GM12874 (cell line): ENCODE data around the gene SLC22A1.

Source experiments
- TF ChIP-seq, protein P1 (sequence below): IDR thresholded peaks from 2 replicates; pipeline ENCODE4 v1.5.1; 2011; ENCODE audit warnings: low read depth, mild to moderate bottlenecking, control low read depth, low read length, moderate library complexity; ENCODE audit not compliant: insufficient read depth

The SLC22A1 gene

GRCh38 chr6:160170018-160170680, 48.5 kb downstream of the SLC22A1 start:
- TF ChIP-seq, protein P1, sequence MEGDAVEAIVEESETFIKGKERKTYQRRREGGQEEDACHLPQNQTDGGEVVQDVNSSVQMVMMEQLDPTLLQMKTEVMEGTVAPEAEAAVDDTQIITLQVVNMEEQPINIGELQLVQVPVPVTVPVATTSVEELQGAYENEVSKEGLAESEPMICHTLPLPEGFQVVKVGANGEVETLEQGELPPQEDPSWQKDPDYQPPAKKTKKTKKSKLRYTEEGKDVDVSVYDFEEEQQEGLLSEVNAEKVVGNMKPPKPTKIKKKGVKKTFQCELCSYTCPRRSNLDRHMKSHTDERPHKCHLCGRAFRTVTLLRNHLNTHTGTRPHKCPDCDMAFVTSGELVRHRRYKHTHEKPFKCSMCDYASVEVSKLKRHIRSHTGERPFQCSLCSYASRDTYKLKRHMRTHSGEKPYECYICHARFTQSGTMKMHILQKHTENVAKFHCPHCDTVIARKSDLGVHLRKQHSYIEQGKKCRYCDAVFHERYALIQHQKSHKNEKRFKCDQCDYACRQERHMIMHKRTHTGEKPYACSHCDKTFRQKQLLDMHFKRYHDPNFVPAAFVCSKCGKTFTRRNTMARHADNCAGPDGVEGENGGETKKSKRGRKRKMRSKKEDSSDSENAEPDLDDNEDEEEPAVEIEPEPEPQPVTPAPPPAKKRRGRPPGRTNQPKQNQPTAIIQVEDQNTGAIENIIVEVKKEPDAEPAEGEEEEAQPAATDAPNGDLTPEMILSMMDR = no peak

DNA sequence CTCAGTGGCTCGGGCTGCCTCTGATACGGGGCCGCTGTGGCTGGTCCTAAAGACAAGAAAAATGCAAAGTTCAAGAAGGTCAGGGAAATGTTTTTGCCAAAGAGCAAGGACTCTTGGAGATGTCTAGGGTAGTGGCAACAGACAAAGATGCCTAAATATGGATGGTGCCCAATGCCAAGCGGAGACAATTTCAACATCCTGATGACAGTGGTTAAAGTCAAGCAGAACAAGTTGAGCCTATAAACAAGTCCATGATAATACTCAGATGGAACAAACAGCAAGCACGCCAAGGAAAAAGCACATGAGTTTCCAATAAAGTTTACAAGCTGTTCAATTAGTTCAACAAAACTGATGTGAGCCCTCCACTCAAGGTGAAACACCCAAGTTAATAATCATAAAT, 51.1 kb downstream of the SLC22A1 start:
- TF ChIP-seq, protein P1 = no peak

DNA sequence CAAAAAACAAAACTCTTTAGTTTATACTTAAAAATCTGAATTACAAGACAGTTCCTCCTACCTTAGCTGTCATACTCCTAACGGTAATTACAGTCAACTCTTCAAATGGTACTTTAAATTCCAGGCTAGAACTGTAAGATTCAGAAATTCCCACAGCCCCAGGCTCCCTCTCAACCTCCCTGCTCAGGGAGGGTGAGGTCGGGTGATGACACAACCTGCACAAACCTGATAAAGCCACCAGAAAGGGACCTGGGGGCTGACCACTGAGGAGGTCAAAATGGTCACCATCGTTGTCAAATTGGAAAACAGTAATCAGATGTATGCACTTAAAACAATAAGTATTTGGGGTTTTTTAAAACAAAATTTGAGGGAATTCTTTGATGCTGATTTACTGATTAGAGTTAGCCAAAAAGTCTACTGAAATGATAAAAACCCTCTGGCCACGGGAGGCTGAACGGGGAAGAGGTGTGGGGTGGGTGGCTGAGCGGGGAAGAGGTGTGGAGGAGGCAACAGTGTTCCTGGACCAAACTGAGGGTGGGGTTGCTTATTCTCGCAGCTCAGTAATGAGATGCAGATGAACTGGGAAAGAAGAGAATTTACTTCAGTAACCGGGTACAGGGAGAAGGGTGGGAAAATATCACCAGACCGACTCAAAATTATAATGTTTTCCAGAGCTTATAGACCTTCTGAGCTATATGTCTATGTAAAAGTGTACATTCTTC, 52.4 kb downstream of the SLC22A1 start:
- TF ChIP-seq, protein P1 = no peak

GRCh38 chr6:160174681-160175080, 53.1 kb downstream of the SLC22A1 start:
- TF ChIP-seq, protein P1 = no peak

- TF ChIP-seq, protein P1 = no peak
Measured at GRCh38 chr6:160177220-160177619, 55.6 kb downstream of the SLC22A1 start.

DNA sequence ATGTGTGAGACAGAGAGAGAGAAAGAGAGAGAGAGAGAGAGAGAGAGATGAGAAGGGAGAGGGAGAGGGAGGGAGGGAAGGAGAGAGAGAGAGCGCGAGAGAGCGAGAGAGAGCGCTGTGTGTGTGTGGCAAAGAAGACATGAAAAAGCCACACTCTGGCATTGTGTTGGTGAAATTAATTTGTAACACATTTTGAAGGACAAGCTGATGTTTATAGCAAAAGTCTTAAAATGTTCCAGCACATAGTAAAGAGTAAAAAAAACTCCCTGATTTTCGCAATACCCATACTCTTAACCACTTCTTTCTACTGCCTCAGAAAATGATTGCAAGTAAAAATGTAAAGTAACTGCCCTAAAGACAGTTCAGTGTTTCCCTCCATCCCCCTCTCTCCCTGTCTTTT, 56.7 kb downstream of the SLC22A1 start:
- TF ChIP-seq, protein P1 = no peak

DNA sequence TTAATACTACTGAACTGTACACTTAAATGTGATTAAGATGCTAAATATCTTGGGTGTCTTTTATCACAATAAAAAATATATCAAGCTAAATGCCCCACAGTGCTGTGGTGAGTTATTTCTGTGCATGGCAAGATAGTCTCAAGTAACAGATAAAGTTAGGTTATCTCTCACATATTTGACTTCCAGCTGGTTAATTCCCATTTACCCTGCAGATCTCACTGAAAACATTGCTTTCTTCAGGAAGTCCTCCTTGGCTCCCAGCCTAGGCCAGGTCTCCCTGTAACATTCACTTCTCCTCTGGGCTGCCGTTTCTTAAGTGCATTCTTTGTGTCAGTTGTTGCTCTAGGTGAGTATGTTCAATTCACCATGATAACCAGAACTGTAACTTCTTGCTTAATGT, 59.1 kb downstream of the SLC22A1 start:
- TF ChIP-seq, protein P1 = no peak
